OCI-LY7 (cell line): Measurements from ENCODE around the gene TCL1A. TPM values are rescaled to one million over a fixed set of nuclear protein-coding genes. Genes with fewer than 3 reads are reported as not detected.

Experiments
- BruUV-seq: library from RNA; stranded (reverse); fragments of 400-500 nt; replicated peaks from 2 replicates; lab custom pipeline; 2021; lab: Mats Ljungman, UMichigan
- CTCF ChIA-PET: fragments of 300-600 bp; sonication (Branson Sonifier 250); formaldehyde crosslinking; loops from one replicate; lab custom pipeline; 2022; ENCODE audit warnings: antibody characterized with exemption; ENCODE audit not compliant: unreplicated experiment; lab: Charles Lee
- POLR2A ChIA-PET: fragments of 300-600 bp; sonication (Branson Sonifier 250); formaldehyde crosslinking; loops from one replicate; lab custom pipeline; 2022; ENCODE audit warnings: antibody characterized with exemption; lab: Charles Lee
- DNase-seq: peaks from one replicate; pipeline ENCODE4 v3.0.0-alpha.2; 2015; ENCODE audit warnings: low spot score
- H2AFZ ChIP-seq: fragments of 200-600 bp; sonication (generic), shearing (Covaris generic); 2 replicates; pipeline ENCODE4 v1.6.1; 2014; ENCODE audit warnings: mild to moderate bottlenecking, antibody characterized with exemption, low read length, moderate library complexity
- H3K27ac ChIP-seq: fragments of 200-600 bp; sonication (generic); 2 replicates; pipeline ENCODE4 v1.5.1; 2014; ENCODE audit warnings: mixed run types, low read depth, mild to moderate bottlenecking, moderate library complexity, low read length, inconsistent platforms; ENCODE audit not compliant: poor library complexity, severe bottlenecking
- H3K36me3 ChIP-seq: fragments of 200-600 bp; sonication (generic); 2 replicates; pipeline ENCODE4 v1.6.1; 2014; ENCODE audit warnings: mild to moderate bottlenecking, antibody characterized with exemption, low read length, moderate library complexity, mixed read lengths; ENCODE audit not compliant: insufficient read depth
- H3K4me1 ChIP-seq: fragments of 200-600 bp; sonication (generic); 2 replicates; pipeline ENCODE4 v1.5.1; 2014; ENCODE audit warnings: mild to moderate bottlenecking, low read length; ENCODE audit not compliant: insufficient read depth, poor library complexity, severe bottlenecking
- H3K4me2 ChIP-seq: fragments of 200-600 bp; sonication (generic); 2 replicates; pipeline ENCODE4 v1.6.1; 2014; ENCODE audit warnings: mild to moderate bottlenecking, low read length
- H3K4me3 ChIP-seq: fragments of 200-600 bp; sonication (generic); 2 replicates; pipeline ENCODE4 v1.5.1; 2014; ENCODE audit warnings: mild to moderate bottlenecking, low read depth, low read length; ENCODE audit not compliant: poor library complexity, severe bottlenecking
- H3K79me2 ChIP-seq: fragments of 200-600 bp; sonication (generic); 2 replicates; pipeline ENCODE4 v1.6.1; 2016; ENCODE audit warnings: low read depth, mild to moderate bottlenecking, low read length, moderate library complexity, mixed read lengths; ENCODE audit not compliant: insufficient read depth
- H3K9me2 ChIP-seq: fragments of 200-600 bp; sonication (generic); 2 replicates; pipeline ENCODE4 v1.6.1; 2016; ENCODE audit warnings: mild to moderate bottlenecking, low read length, mixed read lengths; ENCODE audit not compliant: insufficient read depth
- H3K9me3 ChIP-seq: fragments of 200-600 bp; sonication (generic); 2 replicates; pipeline ENCODE4 v1.6.1; 2014; ENCODE audit warnings: mild to moderate bottlenecking, mixed run types, low read length, mixed read lengths
- H4K20me1 ChIP-seq: fragments of 200-600 bp; sonication (generic); 2 replicates; pipeline ENCODE4 v1.6.1; 2014; ENCODE audit warnings: mild to moderate bottlenecking, antibody characterized with exemption, low read length, moderate library complexity, mixed read lengths; ENCODE audit not compliant: insufficient read depth
- CTCF ChIP-seq: fragments of 200-600 bp; sonication (generic); conservative IDR thresholded peaks from 2 replicates; pipeline ENCODE4 v1.5.1; 2014; ENCODE audit warnings: mild to moderate bottlenecking, antibody characterized with exemption, low read length, moderate library complexity, mixed read lengths
- EZH2phosphoT487 ChIP-seq: fragments of 200-600 bp; sonication (generic); IDR thresholded peaks from 2 replicates; pipeline ENCODE4 v1.6.1; 2018; ENCODE audit warnings: low read depth, borderline replicate concordance, mild to moderate bottlenecking, mixed run types, antibody characterized with exemption, low read length, moderate library complexity, mixed read lengths
- intact Hi-C: fragments of 100-400 bp; cut with micrococcal nuclease; formaldehyde crosslinking; loops from one replicate; pipeline ENCODE4 v1.10.0; 2022; ENCODE audit not compliant: unreplicated experiment
- total RNA-seq, 2 experiments: library from RNA; depleted of rRNA in 1 of 2; stranded (reverse); fragments of >200 nt in 1 of 2; shearing (Covaris generic) in 1 of 2; gene quantifications; 2 replicates each; pipeline ENCODE4 v1.2.3, GENCODE V29; 2014 to 2022

Gene TCL1A
- total RNA-seq, 2 experiments from 2014 or later, result 574 to 1,441 TPM

- intact Hi-C loops, result loop anchor here (1.0 to 5.0 kb wide), 5 partner anchors 69 to 309 kb away; no protein-coding TSS in a partner anchor
- Histone ChIP-seq H3K27ac (no peak overlapping the region), H3K9me2 (no peaks in the 10 kb centered on the region), H3K9me3 (no peaks in the 10 kb centered on the region; the same call in 1 of the 2 replicates), H3K79me2 (no peaks in the 10 kb centered on the region), H4K20me1 (no peaks in the 10 kb centered on the region), H3K4me2 (no peak overlapping the region), H3K4me3 (no peak overlapping the region), H2AFZ (peak overlapping the region; percentile 8; the same call in 1 of the 2 replicates), H3K36me3 (no peaks in the 10 kb centered on the region), H3K4me1 (peaks cover 72% of the 10 kb centered on the region)
- ChIA-PET POLR2A (interaction anchor here (0.6 to 11.3 kb wide), 4 partner anchors 17 to 765 kb away, joined by 3 to 187 read pairs (median 3); no protein-coding TSS in a partner anchor), CTCF (interaction anchor here (0.9 to 2.2 kb wide), 3 partner anchors 12 to 18 kb away, joined by 3 to 26 read pairs (median 3); no protein-coding TSS in a partner anchor)
- peak; percentile 69 for DNase-seq
- TF ChIP-seq EZH2phosphoT487 (no peak), CTCF (peak; percentile 98)
- no TSS peak for BruUV-seq
Measured at GRCh38 chr14:95683793-95684192, 30.1 kb downstream of the TCL1A start.

GRCh38 chr14:95681153-95681552, 32.8 kb downstream of the TCL1A start:
- CTCF ChIA-PET, result no interaction called here
- no peak overlapping the region for H2AFZ ChIP-seq
- no peaks in the 10 kb centered on the region for H4K20me1 ChIP-seq
- intact Hi-C loops, result loop anchor here (5.0 kb wide), 1 partner anchor 311 kb away; no protein-coding TSS in a partner anchor
- no peak overlapping the region for H3K4me3 ChIP-seq
- H3K79me2 ChIP-seq, result no peaks in the 10 kb centered on the region
- no peak overlapping the region for H3K4me2 ChIP-seq
- POLR2A ChIA-PET, result interaction anchor here (1.1 to 11.3 kb wide), 3 partner anchors 14 to 29 kb away, joined by 3 to 187 read pairs (median 5); no protein-coding TSS in a partner anchor
- no TSS peak for BruUV-seq
- peaks cover 11% of the 10 kb centered on the region; the same call in 1 of the 2 replicates for H3K9me3 ChIP-seq
- peaks cover 64% of the 10 kb centered on the region for H3K4me1 ChIP-seq
- H3K9me2 ChIP-seq, result no peaks in the 10 kb centered on the region
- H3K27ac ChIP-seq, result no peak overlapping the region
- TF ChIP-seq EZH2phosphoT487 (no peak), CTCF (no peak)
- DNase-seq, result no peak
- H3K36me3 ChIP-seq, result peaks cover 15% of the 10 kb centered on the region
